ENCODE measurements around the gene MCF2L.
"Not testable (repeated sequence)": the region's sequence is repeated elsewhere in the genome, so short reads cannot be mapped to it uniquely, and the experiment has no call there.

The MCF2L gene

DNA sequence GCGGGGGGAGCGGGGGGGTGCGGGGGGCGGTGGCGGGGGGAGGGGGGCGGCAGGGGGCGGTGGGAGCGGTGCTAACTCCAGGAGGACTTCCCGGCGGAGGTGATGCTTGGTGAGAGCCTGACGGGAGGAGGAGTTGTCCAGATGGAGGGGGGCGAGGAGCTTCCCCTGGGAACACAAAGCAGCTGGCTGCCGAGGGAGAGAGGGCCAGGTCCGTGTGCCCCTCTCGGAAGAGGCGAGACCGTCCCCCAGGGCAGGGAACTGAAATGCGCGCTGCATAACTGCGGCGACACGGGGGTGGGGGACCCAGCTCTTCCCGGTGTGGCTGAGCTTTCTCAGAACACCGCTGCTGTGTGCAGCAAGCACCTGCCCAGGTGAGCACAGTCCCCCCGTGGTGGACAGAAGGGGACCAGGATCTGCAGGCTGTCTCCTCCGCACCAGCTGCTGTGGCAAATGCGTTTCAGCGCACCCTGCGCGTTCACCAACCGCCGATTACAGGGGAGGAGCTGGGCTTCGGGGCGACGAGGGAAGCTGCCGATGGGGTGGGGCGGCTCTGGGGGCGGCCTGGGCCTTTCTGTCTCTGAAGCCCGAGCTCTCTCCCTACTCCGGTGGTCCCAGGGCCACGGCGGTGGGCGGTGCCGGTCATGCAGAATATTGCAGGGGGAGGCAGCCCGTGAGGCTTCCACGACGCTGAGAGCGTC is 81.9 kb downstream of the MCF2L start:
- H3K36me3 Mint-ChIP-seq (ENCODE audit: low read depth), result no peaks in the 10 kb centered on the region
- no peaks in the 10 kb centered on the region for H3K4me1 Mint-ChIP-seq (ENCODE audit: low read depth)
- H3K27ac Mint-ChIP-seq, result no peak overlapping the region
- no peaks in the 10 kb centered on the region for H3K9me3 Mint-ChIP-seq
- no peak overlapping the region for H3K4me3 Mint-ChIP-seq
- H3K27me3 Mint-ChIP-seq (ENCODE audit: low read depth), result no peaks in the 10 kb centered on the region

DNA sequence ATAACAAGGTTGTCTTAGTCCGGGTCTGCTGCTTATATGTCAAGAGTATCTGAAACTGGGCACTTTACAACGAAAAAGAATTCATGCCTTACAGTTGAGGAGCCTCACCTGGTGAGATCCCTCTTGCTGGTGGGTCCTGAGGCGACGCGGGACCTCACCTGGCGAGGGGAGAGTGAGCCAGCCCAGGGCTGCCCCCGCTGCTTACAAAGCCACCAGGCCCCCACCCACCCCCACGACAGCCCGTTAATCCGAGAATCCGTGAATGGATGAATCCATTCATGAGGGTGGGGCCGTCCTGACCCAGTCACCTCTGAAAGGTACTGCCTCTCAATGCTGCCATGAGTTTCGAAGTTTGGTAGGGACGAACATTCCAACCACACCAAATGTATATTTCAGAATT is 82.6 kb downstream of the MCF2L start:
- Mint-ChIP-seq H3K27ac (no peak overlapping the region), H3K4me3 (no peak overlapping the region), H3K4me1 (ENCODE audit: low read depth) (no peaks in the 10 kb centered on the region), H3K27me3 (ENCODE audit: low read depth) (no peaks in the 10 kb centered on the region), H3K9me3 (no peaks in the 10 kb centered on the region), H3K36me3 (ENCODE audit: low read depth) (no peaks in the 10 kb centered on the region)

DNA sequence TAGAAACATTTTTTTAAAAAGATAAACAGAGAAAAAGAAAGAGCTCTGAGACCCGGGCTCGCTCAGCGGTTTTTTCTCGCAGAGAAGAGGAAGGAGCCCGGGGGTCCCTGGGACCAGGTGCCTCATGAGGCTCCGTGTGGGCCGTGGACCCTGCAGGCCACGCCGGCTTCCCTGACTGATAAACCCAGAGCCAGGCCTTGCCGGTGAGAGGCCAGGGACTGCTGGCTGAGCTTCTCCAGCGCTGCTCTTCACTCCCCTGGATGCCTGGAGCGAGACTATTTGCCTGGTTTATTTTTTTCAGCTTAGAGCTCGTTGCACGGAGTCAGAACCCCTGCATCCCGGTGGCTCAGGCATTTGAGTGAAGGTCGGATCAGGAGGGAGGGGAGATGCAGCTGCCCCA is 83.2 kb downstream of the MCF2L start:
- no peaks in the 10 kb centered on the region for H3K27me3 Mint-ChIP-seq (ENCODE audit: low read depth)
- H3K9me3 Mint-ChIP-seq, result no peaks in the 10 kb centered on the region
- no peak overlapping the region for H3K27ac Mint-ChIP-seq
- H3K4me3 Mint-ChIP-seq, result no peak overlapping the region
- H3K36me3 Mint-ChIP-seq (ENCODE audit: low read depth), result no peaks in the 10 kb centered on the region
- no peaks in the 10 kb centered on the region for H3K4me1 Mint-ChIP-seq (ENCODE audit: low read depth)

DNA sequence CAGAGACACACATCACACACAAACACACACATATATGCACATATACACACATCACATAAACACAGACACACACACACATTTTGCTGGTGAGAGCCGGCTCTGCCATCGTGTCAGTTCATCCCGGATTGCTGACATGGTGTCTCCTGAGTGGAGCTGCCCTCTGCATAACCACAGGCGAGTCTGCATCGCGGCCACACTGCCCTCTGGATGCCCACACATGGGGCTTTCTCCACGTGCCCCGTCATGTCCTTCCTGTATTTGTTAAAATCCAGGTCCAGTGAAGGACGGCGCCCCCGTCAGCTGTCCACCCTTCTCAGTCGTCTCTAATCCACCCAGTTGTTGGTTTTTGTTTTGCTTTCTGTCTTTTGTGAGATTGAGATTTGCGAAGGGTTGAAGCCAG is 84.0 kb downstream of the MCF2L start:
- Mint-ChIP-seq H3K27ac (no peak overlapping the region), H3K4me3 (no peak overlapping the region), H3K36me3 (ENCODE audit: low read depth) (no peaks in the 10 kb centered on the region), H3K4me1 (ENCODE audit: low read depth) (no peaks in the 10 kb centered on the region), H3K9me3 (no peaks in the 10 kb centered on the region), H3K27me3 (ENCODE audit: low read depth) (no peaks in the 10 kb centered on the region)

DNA sequence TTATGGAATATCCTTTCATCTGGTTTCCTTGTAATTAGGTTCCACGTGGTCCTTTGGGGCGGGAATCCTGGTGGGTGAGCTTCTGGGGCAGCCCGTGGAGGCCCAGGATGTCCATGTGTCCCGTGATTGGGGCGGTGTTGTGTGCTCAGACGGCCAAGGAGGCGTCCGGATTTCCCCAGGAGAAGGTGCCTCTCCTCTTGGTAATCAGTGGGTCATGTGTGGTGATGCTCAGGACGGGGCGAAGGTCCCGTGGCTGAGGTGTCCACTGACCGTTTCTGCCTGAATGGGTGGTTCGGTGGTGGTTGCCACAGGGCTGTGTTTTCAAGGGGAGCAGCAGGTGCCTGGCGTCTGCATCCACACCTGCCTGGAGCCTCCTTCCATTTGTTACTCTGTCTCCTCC is 84.4 kb downstream of the MCF2L start:
- no peaks in the 10 kb centered on the region for H3K9me3 Mint-ChIP-seq
- no peaks in the 10 kb centered on the region for H3K4me1 Mint-ChIP-seq (ENCODE audit: low read depth)
- no peaks in the 10 kb centered on the region for H3K36me3 Mint-ChIP-seq (ENCODE audit: low read depth)
- H3K27me3 Mint-ChIP-seq (ENCODE audit: low read depth), result no peaks in the 10 kb centered on the region
- no peak overlapping the region for H3K4me3 Mint-ChIP-seq
- no peak overlapping the region for H3K27ac Mint-ChIP-seq

DNA sequence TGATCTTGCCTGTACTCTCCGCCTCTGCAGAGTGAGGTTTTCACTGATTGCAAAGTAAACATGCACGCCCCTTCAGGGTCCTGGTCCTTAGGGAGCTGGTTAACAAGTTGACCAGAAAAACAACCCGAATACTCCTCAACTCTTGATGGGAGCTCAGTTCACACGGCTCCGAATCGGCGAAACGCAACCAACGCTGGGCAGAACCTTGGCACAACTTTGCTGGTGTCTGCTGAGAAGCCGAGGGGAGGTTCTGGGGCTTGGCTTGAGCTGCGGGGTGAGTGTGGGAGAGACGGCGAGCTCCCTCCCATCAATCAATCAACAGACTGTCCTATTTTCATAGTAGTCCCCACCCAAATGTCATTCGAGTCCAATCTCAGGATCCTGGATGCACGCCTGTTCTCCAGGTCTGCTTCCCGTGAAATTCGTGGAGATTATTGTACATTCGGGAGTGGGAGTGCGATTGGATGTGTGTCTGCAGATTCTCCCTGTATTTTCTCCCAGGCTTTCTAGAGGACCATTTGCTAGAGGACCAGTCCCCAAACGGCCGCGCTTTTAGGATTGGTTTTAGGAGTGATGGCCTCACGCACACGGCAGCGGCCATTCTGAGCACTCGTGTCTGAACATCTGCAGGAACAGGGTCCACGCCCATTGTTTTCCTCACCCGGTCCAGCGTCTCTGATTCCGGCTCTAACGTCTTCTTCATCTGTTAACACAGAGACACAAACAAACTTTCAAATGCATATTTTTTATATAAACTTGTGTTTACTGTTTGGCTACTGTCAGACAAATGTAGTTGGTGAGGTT is 85.0 kb downstream of the MCF2L start:
- Mint-ChIP-seq H3K27me3 (ENCODE audit: low read depth) (no peaks in the 10 kb centered on the region), H3K27ac (no peak overlapping the region), H3K36me3 (ENCODE audit: low read depth) (no peaks in the 10 kb centered on the region), H3K4me3 (no peak overlapping the region), H3K4me1 (ENCODE audit: low read depth) (no peaks in the 10 kb centered on the region), H3K9me3 (no peaks in the 10 kb centered on the region)

DNA sequence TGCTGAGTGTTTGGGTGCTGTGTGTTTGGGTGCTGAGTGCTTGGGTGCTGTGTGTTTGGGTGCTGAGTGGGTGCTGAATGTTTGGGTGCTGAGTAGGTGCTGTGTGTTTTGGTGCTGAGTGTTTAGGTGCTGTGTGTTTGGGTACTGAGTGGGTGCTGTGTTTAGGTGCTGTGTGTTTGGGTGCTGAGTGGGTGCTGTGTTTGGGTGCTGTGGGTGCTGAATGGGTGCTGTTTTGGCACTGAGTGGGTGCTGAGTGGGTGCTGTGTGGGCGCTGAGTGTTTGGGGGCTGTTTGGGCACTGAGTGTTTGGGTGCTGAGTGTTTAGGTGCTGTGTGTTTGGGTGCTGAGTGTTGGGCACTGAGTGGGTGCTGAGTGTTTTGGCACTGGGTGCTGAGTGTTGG is 88.1 kb downstream of the MCF2L start:
- Mint-ChIP-seq H3K36me3 (ENCODE audit: low read depth) (no peaks in the 10 kb centered on the region), H3K4me1 (ENCODE audit: low read depth) (no peaks in the 10 kb centered on the region), H3K27ac (no peak overlapping the region), H3K9me3 (no peaks in the 10 kb centered on the region), H3K4me3 (no peak overlapping the region), H3K27me3 (ENCODE audit: low read depth) (no peaks in the 10 kb centered on the region)

DNA sequence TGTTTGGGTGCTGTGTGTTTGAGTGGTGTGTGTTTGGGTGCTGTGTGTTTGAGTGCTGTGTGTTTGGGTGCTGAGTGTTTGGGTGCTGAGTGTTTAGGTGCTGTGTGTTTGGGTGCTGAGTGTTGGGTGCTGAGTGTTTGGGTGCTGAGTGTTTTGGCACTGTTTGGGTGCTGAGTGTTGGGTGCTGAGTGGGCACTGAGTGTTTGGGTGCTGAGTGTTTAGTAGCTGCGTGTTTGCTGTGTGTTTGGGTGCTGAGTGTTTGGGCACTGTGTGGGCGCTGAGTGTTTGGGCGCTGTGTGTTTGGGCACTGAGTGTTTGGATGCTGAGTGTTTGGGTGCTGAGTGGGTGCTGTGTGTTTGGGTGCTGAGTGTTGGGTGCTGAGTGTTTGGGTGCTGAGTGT is 88.5 kb downstream of the MCF2L start:
- H3K9me3 Mint-ChIP-seq; H3K36me3 Mint-ChIP-seq (ENCODE audit: low read depth); H3K27me3 Mint-ChIP-seq (ENCODE audit: low read depth); H3K4me3 Mint-ChIP-seq; H3K27ac Mint-ChIP-seq; H3K4me1 Mint-ChIP-seq (ENCODE audit: low read depth): not testable (repeated sequence)

DNA sequence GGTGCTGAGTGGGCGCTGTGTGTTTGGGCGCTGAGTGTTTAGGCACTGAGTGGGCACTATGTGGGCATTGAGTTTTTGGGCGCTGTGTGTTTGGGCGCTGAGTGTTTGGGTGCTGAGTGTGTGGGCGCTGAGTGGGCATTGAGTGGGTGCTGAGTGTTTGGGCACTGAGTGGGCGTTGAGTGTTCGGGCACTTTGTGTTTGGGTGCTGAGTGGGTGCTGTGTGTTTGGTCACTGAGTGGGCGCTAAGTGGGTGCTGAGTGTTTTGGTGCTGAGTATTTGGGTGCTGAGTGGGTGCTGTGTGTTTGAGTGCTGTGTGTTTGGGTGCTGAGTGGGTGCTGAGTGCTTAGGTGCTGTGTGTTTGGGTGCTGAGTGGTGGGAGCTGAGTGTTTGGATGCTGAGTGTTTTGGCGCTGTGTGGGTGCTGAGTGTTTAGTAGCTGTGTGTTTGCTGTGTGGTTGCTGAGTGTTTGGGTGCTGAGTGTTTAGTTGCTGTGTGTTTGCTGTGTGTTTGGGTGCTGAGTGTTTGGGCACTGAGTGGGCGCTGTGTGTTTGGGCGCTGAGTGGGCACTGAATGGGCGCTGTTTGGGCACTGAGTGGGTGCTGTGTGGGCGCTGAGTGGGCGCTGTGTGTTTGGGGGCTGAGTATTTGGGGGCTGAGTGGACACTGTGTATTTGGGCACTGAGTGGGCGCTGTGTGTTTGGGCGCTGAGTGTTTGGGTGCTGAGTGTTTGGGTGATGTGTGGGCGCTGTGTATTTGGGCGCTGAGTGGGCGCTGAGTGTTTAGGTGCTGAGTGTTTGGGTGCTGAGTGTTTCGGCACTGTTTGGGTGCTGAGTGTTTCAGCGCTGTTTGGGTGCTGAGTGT is 89.3 kb downstream of the MCF2L start:
- Mint-ChIP-seq H3K4me1 (ENCODE audit: low read depth) (no peaks in the 10 kb centered on the region), H3K4me3 (no peak overlapping the region), H3K27ac (no peak overlapping the region), H3K27me3 (ENCODE audit: low read depth) (no peaks in the 10 kb centered on the region), H3K9me3 (no peaks in the 10 kb centered on the region), H3K36me3 (ENCODE audit: low read depth) (no peaks in the 10 kb centered on the region)

DNA sequence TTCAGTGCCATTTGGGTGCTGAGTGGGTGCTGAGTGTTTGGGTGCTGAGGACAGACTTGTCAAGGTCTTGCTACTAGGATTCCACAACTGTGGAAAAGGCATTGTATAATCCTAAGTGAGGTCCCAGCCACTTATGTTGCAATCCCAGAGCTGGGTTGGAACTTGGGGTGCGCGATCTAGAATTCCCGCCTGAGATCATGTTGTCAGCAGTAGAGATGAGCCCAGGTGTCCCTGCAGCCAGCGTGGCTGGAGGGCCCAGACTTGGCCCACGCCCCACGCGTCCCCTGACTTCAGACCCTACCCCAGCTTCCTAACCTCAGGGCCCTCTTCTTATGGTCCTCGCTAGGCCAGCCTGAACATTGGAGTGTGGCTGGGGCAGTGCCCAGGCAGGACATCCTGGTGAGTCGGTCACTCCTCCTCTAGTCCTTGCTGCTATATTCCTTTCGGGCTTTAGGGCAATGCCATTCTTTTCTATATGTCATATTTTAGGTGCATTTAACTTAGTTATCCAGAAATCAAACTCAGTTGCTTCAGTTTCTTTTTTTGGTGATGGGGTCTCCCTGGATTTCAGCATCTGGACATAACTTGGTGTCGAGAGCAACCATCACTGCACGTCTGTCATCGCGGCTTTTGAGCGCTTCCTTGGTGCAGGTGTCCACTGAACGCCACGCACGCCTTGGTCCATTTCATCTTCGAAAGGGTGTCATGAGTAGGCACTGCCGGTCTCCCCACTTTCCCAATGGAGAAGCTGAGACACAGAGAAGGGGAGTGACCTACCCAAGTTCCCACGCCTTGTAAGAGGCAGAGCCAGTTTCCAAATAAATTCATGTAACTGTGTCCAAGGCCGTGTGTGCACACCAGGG is 90.2 kb downstream of the MCF2L start:
- Mint-ChIP-seq H3K36me3 (ENCODE audit: low read depth) (no peaks in the 10 kb centered on the region), H3K4me1 (ENCODE audit: low read depth) (no peaks in the 10 kb centered on the region), H3K4me3 (no peak overlapping the region), H3K9me3 (no peaks in the 10 kb centered on the region), H3K27ac (no peak overlapping the region), H3K27me3 (ENCODE audit: low read depth) (no peaks in the 10 kb centered on the region)

DNA sequence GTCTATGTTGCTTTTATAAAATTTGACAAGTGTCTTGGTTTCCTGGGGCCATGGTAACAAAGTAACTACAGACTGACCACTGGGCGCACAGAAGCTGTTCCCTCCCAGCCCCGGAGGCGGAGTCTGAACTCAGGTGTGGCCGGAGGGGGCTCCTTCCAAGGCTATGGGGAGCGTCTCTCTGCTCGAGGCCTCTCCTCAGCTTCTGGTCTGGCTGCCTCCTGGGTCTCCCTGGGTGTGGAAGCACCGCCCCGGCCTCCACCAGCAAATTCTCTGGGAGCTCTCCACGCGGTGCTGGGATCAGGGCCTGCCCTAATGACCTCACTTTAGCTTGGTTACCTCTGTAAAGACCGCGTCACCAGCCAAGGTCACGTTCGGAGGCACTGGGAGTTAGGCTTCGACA is 90.9 kb downstream of the MCF2L start:
- H3K4me1 Mint-ChIP-seq (ENCODE audit: low read depth), result no peaks in the 10 kb centered on the region

DNA sequence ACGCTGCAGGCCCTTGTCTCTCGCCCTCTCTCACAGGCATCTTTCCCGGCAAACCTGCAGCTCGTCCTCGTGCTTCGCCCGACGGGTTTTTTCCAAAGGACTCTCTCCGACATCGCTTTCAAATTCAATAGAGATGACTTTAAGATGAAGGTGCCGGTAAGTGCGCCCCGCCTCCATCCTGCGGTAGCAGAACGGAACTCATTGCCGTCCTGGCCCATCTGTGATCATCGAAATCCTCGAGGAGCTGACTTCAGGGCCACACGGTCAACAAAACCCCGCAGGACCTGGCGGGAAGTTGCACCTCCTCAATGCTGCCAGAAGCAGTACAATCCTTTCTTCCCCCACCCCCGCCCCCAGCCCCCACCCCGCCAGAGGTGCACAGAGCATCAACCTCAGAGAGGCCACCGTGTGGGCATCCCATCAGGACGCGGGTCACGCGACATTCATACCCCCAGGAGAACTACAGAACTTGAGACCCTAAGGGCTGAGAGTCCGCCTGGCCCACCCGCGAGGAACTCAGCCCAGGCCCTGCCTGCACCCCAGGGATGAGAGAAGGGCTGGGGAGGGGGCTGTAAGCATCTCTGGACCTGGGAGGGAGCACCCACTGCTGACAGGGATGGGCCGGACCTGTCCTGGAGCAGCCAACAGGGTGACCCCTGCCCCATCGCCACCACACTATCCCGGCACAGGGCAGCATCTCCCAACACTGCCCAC is 91.7 kb downstream of the MCF2L start:
- H3K27me3 Mint-ChIP-seq (ENCODE audit: low read depth), result no peaks in the 10 kb centered on the region
- no peaks in the 10 kb centered on the region for H3K9me3 Mint-ChIP-seq
- H3K27ac Mint-ChIP-seq, result no peak overlapping the region
- H3K4me3 Mint-ChIP-seq, result no peak overlapping the region
- no peaks in the 10 kb centered on the region for H3K4me1 Mint-ChIP-seq (ENCODE audit: low read depth)
- H3K36me3 Mint-ChIP-seq (ENCODE audit: low read depth), result no peaks in the 10 kb centered on the region

More for the DNA sequence above, 90.9 kb downstream of the MCF2L start:
- Mint-ChIP-seq H3K27me3 (ENCODE audit: low read depth) (no peaks in the 10 kb centered on the region), H3K9me3 (no peaks in the 10 kb centered on the region), H3K4me3 (no peak overlapping the region), H3K36me3 (ENCODE audit: low read depth) (no peaks in the 10 kb centered on the region), H3K27ac (no peak overlapping the region)

DNA sequence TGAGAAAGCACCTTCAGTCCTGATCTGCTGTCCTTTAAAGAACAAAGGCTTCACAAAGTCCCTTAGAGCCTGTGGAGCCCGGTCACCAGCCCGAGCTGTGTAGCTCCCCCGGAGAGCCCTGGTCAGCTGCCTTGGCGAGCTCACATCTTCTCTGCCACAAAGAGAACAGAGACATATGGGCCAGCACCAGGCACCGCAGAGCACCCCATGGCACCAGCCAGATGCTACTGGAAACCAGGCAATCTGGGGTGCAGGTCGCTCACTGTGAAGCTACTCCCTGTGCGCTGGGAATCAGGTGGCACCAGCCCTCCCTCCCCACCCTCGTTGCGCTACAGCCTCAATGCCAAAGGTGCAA is 92.2 kb downstream of the MCF2L start:
- no peaks in the 10 kb centered on the region for H3K9me3 Mint-ChIP-seq

More for the DNA sequence above, 92.2 kb downstream of the MCF2L start:
- Mint-ChIP-seq H3K36me3 (ENCODE audit: low read depth) (no peaks in the 10 kb centered on the region), H3K4me3 (no peak overlapping the region), H3K4me1 (ENCODE audit: low read depth) (no peaks in the 10 kb centered on the region), H3K27me3 (ENCODE audit: low read depth) (no peaks in the 10 kb centered on the region), H3K27ac (no peak overlapping the region)
